Esophagus squamous epithelium (tissue), 5 donors: Measurements from ENCODE around the gene MAP3K21. TPM values are rescaled to one million over a fixed set of nuclear protein-coding genes. Genes with fewer than 3 reads are reported as not detected.

Experiments
- DNase-seq: peaks from one replicate; lab custom pipeline; 2025; lab: John Stamatoyannopoulos, UW
- H3K27ac ChIP-seq, 4 donors: fragments of 200-600 bp; sonication (generic); one replicate each; pipeline ENCODE4 v1.5.1; 2016 to 2019; ENCODE audit warnings: mild to moderate bottlenecking in 1 of 4
- H3K27me3 ChIP-seq, 4 donors: fragments of 200-600 bp; sonication (generic); 1 replicate in 3 of 4; 2 replicates in 1 of 4; pipeline versions ENCODE4 v1.5.1 to v1.6.0; 2017 to 2021; ENCODE audit warnings: antibody characterized with exemption in 1 of 4
- H3K36me3 ChIP-seq, 3 donors: fragments of 200-600 bp; sonication (generic); one replicate each; pipeline ENCODE4 v1.5.1; 2016 to 2019
- H3K4me1 ChIP-seq, 3 donors: fragments of 200-600 bp; sonication (generic); one replicate each; pipeline ENCODE4 v1.5.1; 2017 to 2019
- H3K4me3 ChIP-seq, 4 donors: fragments of 200-600 bp; sonication (generic); 1 replicate in 3 of 4; 2 replicates in 1 of 4; pipeline ENCODE4 v1.5.1; 2016 to 2019; ENCODE audit warnings: mild to moderate bottlenecking in 2 of 4, moderate library complexity in 1 of 4
- H3K9me3 ChIP-seq, 3 donors: fragments of 200-600 bp; sonication (generic); one replicate each; pipeline ENCODE4 v1.5.1; 2016 to 2019
- CTCF ChIP-seq, 6 experiments: fragments of 450-650 bp in 4 of 6; fragments of 200-600 bp in 2 of 6; sonication (generic) in 2 of 6; IDR thresholded peaks; one replicate each; pipeline ENCODE4 v1.5.1; 2016 to 2019; ENCODE audit warnings: antibody characterized with exemption in 6 of 6, mild to moderate bottlenecking in 4 of 6, moderate library complexity in 4 of 6
- POLR2A ChIP-seq, 4 donors: fragments of 450-650 bp; IDR thresholded peaks; one replicate each; pipeline ENCODE4 v1.6.1; 2017; ENCODE audit warnings: antibody characterized with exemption in 4 of 4, mild to moderate bottlenecking in 4 of 4, moderate library complexity in 3 of 4
- WGBS, 2 donors: methylation state at CpG; one replicate each; pipeline ENCODE4 v1.1.5; 2018; 5-methylcytosine and 5-hydroxymethylcytosine counted together
- intact Hi-C: fragments of 100-400 bp; cut with DNase I; formaldehyde crosslinking; loops from one replicate; pipeline ENCODE4 v1.15.0; 2022
- total RNA-seq, 4 donors: library from RNA; depleted of rRNA; stranded (reverse); fragments of >200 nt; gene quantifications; one replicate each; pipeline ENCODE4 v1.1.0, GENCODE V29; 2016
- donor health status: DM: yes; HTN: yes; CAD: no.

The MAP3K21 gene
- total RNA-seq, 4 donors from 2014 or later: 2.4 to 8.4 (median 4.8) TPM

GRCh38 chr1:233333086-233333485 lies 5.6 kb downstream of the MAP3K21 start:
- no peak overlapping the region for H3K4me3 ChIP-seq
- no peak for DNase-seq
- no peak for TF ChIP-seq CTCF (IDR thresholded peaks at IDR 0.05)
- TF ChIP-seq POLR2A (IDR thresholded peaks at IDR 0.05): no peak
- intact Hi-C loops: no loop called here
- no peak overlapping the region for H3K27ac ChIP-seq
- WGBS, 2 donors: 100% methylated on average over 1 of the region's 1 CpG
- H3K36me3 ChIP-seq: no peaks in the 10 kb centered on the region
- peaks cover 0 to 29% (median 0%) of the 10 kb centered on the region in 4 donors for H3K27me3 ChIP-seq
- no peaks in the 10 kb centered on the region for H3K9me3 ChIP-seq
- peaks cover 6 to 27% (median 9%) of the 10 kb centered on the region in 3 donors for H3K4me1 ChIP-seq

GRCh38 chr1:233334092-233334491 lies 6.6 kb downstream of the MAP3K21 start:
- no peak overlapping the region for H3K4me3 ChIP-seq
- H3K36me3 ChIP-seq: no peaks in the 10 kb centered on the region
- DNase-seq: no peak
- peaks cover 0 to 24% (median 0%) of the 10 kb centered on the region in 4 donors for H3K27me3 ChIP-seq
- H3K27ac ChIP-seq: no peak overlapping the region
- intact Hi-C loops: no loop called here
- 89 to 92% methylated on average over 7 of the region's 7 CpGs for WGBS, 2 donors
- H3K4me1 ChIP-seq: peaks cover 0 to 17% (median under 1%) of the 10 kb centered on the region in 3 donors
- H3K9me3 ChIP-seq: no peaks in the 10 kb centered on the region
- no peak for TF ChIP-seq CTCF (IDR thresholded peaks at IDR 0.05)
- TF ChIP-seq POLR2A (IDR thresholded peaks at IDR 0.05): no peak

GRCh38 chr1:233336554-233337456 lies 9.3 kb downstream of the MAP3K21 start:
- no peak overlapping the region for H3K27ac ChIP-seq
- H3K4me3 ChIP-seq: no peak overlapping the region
- H3K9me3 ChIP-seq: no peaks in the 10 kb centered on the region
- TF ChIP-seq POLR2A (IDR thresholded peaks at IDR 0.05): no peak
- no peak for TF ChIP-seq CTCF (IDR thresholded peaks at IDR 0.05)
- no peaks in the 10 kb centered on the region for H3K4me1 ChIP-seq
- H3K27me3 ChIP-seq: peaks cover 0 to 13% (median 0%) of the 10 kb centered on the region in 4 donors
- no peak for DNase-seq
- WGBS, 2 donors: 85% methylated on average over 5 of the region's 5 CpGs
- H3K36me3 ChIP-seq: no peaks in the 10 kb centered on the region
- intact Hi-C loops: no loop called here

DNA sequence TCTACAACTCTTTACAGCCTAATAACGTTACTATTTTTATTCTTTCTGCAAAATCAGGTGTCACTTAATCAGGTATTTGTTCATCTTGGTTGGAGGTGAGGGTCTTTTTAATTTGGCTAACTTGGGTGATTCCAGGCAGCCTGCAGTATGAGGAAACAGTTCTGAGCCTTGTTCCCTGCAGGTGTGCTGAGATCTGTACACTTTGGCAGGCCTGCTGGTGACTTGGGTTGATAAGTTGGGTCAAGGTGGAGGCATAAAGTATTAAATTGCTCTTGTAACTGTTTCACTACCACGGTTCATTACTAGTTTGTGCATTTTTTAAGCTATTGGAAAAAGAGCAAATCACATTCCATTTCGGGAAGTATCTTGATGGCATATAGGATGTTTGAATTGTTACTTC lies 10.0 kb downstream of the MAP3K21 start:
- Histone ChIP-seq H3K4me1 (no peaks in the 10 kb centered on the region), H3K9me3 (no peaks in the 10 kb centered on the region), H3K27me3 (peaks cover 0 to 13% (median 0%) of the 10 kb centered on the region in 4 donors), H3K36me3 (no peaks in the 10 kb centered on the region), H3K27ac (no peak overlapping the region), H3K4me3 (no peak overlapping the region)
- intact Hi-C loops: no loop called here
- TF ChIP-seq CTCF (IDR thresholded peaks at IDR 0.05): no peak
- no peak for TF ChIP-seq POLR2A (IDR thresholded peaks at IDR 0.05)
- no peak for DNase-seq
- 76 to 77% methylated on average over 3 of the region's 3 CpGs for WGBS, 2 donors

- no peak for DNase-seq
- no peaks in the 10 kb centered on the region for H3K4me1 ChIP-seq
- H3K9me3 ChIP-seq: no peaks in the 10 kb centered on the region
- H3K36me3 ChIP-seq: no peaks in the 10 kb centered on the region
- intact Hi-C loops: no loop called here
- TF ChIP-seq POLR2A (IDR thresholded peaks at IDR 0.05): no peak
- TF ChIP-seq CTCF (IDR thresholded peaks at IDR 0.05): no peak
- H3K27me3 ChIP-seq: peaks cover 0 to 13% (median 0%) of the 10 kb centered on the region in 4 donors
- 79 to 97% methylated on average over 2 of the region's 2 CpGs for WGBS, 2 donors
- H3K27ac ChIP-seq: no peak overlapping the region
- no peak overlapping the region for H3K4me3 ChIP-seq
These were observed 10.6 kb downstream of the MAP3K21 start for GRCh38 chr1:233338102-233338501.
